Stomach (tissue), 4 donors: ENCODE data around the gene INTS1.

Experiments
- POLR2A ChIP-seq, 4 donors: fragments of 450-650 bp; IDR thresholded peaks; one replicate each; pipeline ENCODE4 v1.6.1; 2016; ENCODE audit warnings: antibody characterized with exemption in 4 of 4, control low read depth in 2 of 4, mild to moderate bottlenecking in 1 of 4, moderate library complexity in 1 of 4
- TF ChIP-seq, protein P1 (sequence below), 7 experiments: fragments of 450-650 bp in 4 of 7; fragments of 200-600 bp in 3 of 7; sonication (generic) in 3 of 7; IDR thresholded peaks; one replicate each; pipeline ENCODE4 v1.5.1; 2016 to 2019; ENCODE audit warnings: antibody characterized with exemption in 7 of 7, control low read depth in 2 of 7, mild to moderate bottlenecking in 1 of 7

DNA sequence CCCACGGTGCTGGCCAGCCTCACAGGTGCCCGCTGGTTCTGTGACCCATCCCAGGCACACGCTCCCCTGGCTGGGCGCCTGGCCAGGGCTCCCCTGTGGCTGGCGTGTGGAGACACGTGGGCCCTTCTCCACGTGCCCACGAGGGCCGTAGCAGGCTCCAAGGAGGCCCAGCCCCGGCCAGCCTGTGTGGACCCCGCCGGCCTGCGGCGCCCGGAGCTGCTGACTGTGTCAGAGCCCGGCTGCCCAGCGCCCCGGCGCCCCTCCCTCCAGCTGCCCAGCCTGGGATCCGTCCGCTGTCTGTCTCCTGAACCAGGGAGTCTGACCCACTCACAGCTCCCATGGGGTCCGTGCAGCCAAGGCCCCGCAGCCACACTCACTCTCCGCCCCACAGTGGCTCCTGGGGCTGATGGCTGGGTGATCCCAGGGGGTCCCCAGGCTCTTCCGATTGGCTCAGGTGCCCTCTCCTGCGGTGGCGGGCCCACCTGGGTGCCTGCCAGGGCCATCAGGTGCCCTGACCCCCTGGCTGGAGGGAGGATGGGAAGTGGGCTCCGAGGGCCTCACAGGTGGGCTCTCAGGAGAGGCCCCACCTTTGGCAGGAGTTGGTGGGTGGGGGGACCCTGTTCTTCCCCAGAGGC lies 42.2 kb upstream of the INTS1 start:
- TF ChIP-seq, protein P1, sequence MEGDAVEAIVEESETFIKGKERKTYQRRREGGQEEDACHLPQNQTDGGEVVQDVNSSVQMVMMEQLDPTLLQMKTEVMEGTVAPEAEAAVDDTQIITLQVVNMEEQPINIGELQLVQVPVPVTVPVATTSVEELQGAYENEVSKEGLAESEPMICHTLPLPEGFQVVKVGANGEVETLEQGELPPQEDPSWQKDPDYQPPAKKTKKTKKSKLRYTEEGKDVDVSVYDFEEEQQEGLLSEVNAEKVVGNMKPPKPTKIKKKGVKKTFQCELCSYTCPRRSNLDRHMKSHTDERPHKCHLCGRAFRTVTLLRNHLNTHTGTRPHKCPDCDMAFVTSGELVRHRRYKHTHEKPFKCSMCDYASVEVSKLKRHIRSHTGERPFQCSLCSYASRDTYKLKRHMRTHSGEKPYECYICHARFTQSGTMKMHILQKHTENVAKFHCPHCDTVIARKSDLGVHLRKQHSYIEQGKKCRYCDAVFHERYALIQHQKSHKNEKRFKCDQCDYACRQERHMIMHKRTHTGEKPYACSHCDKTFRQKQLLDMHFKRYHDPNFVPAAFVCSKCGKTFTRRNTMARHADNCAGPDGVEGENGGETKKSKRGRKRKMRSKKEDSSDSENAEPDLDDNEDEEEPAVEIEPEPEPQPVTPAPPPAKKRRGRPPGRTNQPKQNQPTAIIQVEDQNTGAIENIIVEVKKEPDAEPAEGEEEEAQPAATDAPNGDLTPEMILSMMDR (IDR thresholded peaks at IDR 0.05): no peak
- no peak for TF ChIP-seq POLR2A (IDR thresholded peaks at IDR 0.05)
